Activated CD4-positive, alpha-beta T cell treated with anti-CD3 and anti-CD28 coated beads, Interleukin-2, Interleukin-6, amounts not matched to agents 100 ng/mL and 50 ng/mL, durations not matched to agents 16 hours and 8 hours (primary cell): Measurements from ENCODE around the gene CEACAM4.
"Not testable (repeated sequence)": the region's sequence is repeated elsewhere in the genome, so short reads cannot be mapped to it uniquely, and the experiment has no call there.

ENCODE experiments used
- DNase-seq: peaks from one replicate; pipeline ENCODE4 v3.0.0-alpha.2; 2020

The CEACAM4 gene

DNA sequence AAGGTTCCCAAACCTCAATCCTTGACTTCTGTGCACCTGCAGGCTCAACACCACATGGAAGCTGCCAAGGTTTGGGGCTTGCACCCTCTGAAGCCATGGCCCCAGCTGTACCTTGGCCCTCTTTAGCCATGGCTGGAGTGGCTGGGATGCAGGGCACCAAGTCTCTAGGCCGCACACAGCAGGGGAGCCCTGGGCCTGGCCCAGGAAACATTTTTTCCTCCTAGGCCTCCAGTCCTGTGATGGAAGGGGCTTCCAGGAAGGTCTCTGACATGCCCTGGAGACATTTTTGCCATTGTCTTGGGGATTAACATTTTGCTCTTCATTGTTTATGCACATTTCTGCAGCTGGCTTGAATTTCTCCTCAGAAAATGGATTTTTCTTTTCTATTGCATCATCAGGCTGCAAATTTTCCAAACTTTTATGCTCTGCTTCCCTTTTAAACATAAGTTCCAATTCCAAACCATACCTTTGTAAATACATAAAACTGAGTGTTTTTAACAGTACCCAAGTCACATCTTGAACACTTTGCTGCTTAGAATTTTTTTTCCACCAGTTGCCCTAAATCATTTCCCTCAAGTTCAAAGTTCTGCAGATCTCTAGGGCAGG, 44.2 kb downstream of the CEACAM4 start:
- DNase-seq, result not testable (repeated sequence)

DNA sequence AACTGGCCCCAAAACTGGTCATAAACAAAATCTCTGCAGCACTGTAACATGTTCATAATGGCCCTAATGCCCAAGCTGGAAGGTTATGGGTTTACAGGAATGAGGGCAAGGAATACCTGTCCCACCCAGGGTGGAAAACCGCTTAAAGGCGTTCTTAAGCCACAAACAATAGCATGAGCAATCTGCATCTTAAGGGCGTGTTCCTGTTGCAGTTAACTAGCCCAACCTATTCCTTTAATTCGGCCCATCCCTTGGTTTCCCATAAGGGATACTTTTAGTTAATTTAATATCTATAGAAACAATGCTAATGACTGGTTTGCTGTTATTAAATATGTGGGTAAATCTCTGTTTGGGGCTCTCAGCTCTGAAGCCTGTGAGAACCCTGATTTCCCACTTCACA, 45.8 kb downstream of the CEACAM4 start:
- DNase-seq, result not testable (repeated sequence)

DNA sequence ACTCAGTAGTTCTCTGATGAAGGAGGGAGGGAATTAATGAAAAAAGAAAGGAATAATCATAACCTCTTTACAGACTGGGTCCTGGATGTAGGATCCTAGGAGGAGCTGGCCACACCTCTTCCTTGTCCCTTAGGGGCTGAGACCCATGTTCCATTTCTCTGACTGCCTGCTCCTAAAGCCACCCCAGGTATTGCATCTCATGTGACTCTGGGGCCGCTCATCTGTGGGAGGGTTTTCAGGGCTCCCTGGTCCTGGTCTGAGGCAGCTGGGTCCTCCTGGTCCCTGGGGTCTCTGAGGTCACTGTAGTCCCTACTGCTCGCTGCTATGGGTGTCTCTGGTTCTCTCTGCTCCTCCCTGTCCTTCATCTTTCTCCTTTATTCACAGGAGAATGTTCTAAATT, 48.0 kb downstream of the CEACAM4 start:
- no peak for DNase-seq

DNA sequence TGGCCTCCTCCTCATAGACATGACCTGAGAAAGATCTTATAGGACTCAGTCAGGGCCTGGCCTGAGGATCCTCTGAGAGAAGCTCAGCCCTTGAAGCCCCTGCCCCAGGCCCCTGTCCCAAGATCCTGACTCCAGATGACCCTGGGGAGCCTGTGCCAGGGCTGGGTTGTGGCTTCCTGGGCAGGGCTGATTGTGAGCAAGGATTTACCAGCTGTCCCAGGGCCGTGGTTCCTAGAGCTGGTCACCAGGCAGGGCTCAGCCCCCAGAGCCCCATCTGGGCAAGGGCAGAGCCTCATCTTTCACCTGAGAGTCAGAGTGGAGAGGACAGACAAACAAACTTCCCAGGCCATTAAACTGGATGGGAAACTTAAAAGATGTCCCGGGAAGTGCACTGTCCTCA, 49.0 kb downstream of the CEACAM4 start:
- DNase-seq, result no peak

DNA sequence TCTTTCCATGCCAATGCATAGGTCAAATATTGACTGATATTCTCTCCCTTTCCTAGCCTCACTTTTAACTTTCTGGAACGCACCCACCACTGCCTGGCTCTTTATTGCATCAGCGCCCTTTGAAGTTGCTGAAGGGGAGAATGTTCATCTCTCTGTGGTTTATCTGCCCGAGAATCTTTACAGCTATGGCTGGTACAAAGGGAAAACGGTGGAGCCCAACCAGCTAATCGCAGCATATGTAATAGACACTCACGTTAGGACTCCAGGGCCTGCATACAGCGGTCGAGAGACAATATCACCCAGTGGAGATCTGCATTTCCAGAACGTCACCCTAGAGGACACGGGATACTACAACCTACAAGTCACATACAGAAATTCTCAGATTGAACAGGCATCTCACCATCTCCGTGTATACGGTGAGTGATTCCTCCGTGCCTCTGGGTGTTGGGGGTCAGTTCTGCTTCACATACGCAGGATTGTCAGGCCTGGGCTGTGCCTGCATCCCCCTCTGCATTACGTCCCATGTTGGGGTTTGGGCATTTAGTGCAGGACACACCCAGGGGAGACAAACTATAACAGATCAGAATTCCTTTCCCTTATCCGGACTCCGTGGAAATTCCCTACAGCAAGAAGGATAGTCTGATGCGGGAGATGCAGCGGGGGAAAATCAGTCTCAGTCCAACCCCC, 49.6 kb downstream of the CEACAM4 start:
- no peak for DNase-seq

DNA sequence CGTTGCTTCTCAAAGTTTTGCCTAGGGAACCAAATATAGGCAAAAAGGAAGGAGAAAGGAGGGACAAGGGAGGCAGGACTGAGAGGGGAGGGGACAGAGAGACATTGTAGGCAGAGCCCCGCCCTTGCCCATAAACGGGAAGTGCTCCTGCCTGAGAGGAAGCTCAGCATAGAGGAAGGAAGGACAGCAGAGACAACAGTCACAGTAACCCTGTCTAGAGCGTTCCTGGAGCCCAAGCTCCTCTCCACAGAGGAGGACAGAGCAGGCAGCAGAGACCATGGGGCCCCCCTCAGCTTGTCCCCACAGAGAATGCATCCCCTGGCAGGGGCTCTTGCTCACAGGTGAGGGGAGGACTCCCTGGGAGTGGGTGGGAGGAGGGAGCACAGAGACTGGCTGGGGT, 50.9 kb downstream of the CEACAM4 start, which contains the start of gene CEACAM21:
CEACAM21 (plus strand) TSS at position 169 of the 400 bp plus-strand sequence; CDS start at position 278, 109 bp downstream.
- peak; percentile 74 for DNase-seq

DNA sequence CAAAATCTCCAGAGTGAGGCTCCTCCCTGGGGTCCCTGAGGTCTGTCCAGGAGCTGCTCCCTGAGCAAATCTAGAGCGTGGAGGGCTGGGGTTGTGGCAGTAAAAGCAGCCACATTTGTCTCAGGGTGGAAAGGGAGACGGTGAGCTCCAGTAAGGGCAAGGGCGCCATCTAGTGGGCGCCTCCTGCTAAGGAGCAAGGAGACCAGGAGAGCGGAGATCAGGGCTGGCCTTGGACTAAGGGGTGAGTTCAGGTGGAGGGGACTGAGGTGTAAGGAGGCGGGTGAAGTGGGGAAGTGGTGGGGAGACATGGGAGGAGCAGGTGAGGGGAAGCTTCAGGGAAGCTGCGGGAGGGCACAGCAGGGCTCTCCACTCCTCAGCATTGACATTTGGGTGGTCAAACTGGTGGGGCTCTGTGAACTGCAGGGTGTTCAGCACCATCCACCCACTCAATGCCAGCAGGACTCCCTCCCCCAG, 56.2 kb downstream of the CEACAM4 start:
- peak; percentile 90 for DNase-seq

DNA sequence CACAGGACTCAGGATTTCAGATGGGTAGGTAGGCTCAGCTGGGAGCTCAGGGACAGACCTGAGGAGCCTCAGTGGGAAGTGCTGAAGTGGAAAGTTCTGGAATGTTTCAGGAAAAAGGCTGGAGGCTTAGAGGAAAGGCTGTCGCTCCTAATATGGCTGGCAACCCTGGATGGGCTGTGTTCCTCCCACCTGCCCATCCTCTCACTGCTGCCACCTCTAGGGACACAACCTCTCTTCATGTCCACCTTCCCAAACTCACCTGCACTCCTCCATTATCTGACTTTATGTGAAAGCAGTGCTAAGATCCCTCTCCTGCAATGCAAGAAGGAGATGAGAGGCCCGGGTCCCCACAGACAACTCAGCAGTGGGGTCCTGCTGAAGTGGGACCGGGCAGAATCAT, 56.7 kb downstream of the CEACAM4 start:
- DNase-seq, result no peak

DNA sequence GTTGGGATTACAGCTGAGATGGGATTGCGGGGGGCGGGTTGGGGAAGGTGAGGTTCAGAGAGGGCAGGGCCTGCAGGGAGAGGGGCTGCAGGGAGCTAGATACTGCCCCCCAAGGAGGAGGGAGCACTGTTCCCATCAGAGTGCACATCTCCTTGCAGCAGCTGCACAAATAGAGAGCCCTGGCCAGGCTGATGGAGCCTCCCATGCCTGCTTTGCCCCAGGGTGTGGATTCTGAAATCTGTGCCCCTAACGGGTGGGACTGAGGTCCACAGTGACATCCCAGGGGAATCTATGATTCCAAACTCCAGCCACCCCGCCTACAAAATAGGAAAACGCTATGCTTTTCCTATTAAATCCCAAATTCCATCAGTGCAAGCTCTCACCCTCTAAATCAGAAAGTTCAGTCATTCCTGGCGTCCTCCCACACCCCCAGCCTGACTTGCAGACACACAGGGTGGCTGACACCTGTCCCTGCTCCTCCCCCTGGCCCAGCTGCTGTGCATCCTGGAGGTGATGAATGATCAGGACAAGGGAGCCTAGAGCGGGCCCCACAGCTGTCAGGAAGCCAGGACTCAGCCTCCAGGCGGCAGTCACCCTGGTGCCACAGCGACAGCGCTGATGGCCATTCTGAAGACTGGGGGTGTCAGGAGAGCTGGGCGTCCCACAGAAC, 57.3 kb downstream of the CEACAM4 start:
- DNase-seq, result no peak
